ENCODE results near the gene OGN.
"Not testable (repeated sequence)": the region's sequence is repeated elsewhere in the genome, so short reads cannot be mapped to it uniquely, and the experiment has no call there.

OGN gene

GRCh38 chr9:92404042-92404836, at the start of gene OGN:
TSS of gene OGN (minus strand) at chr9:92404578. CDS start at chr9:92403407, 1,171 bp downstream.
- DNase-seq, result peak; percentile 6 to 46

GRCh38 chr9:92446536-92446935, 42.2 kb upstream of the OGN start:
- no peak for DNase-seq

- DNase-seq, result peak; percentile 38 to 83
Measured at GRCh38 chr9:92444841-92445240, 40.5 kb upstream of the OGN start.

- DNase-seq, result no peak
Measured at GRCh38 chr9:92440751-92441046, 36.3 kb upstream of the OGN start.

GRCh38 chr9:92439921-92440750, 35.8 kb upstream of the OGN start:
- no peak for DNase-seq

GRCh38 chr9:92438900-92439526, 34.6 kb upstream of the OGN start:
- DNase-seq, result peak in 1 of 2 experiments; percentile 32

GRCh38 chr9:92435263-92435662, 30.9 kb upstream of the OGN start:
- no peak for DNase-seq

GRCh38 chr9:92432972-92433548, 28.7 kb upstream of the OGN start:
- no peak for DNase-seq

- DNase-seq, result peak; percentile 19 to 63
Measured at GRCh38 chr9:92432350-92432749, 28.0 kb upstream of the OGN start.

- DNase-seq, result peak; percentile 94 to 95
Measured at GRCh38 chr9:92429836-92430235, 25.5 kb upstream of the OGN start.

GRCh38 chr9:92426501-92427145, 22.2 kb upstream of the OGN start:
- peak; percentile 90 to 96 for DNase-seq

GRCh38 chr9:92425474-92425873, 21.1 kb upstream of the OGN start:
- no peak for DNase-seq

- DNase-seq, result no peak
Measured at GRCh38 chr9:92424340-92424739, 20.0 kb upstream of the OGN start, which contains the start of gene OMD. TSS of gene OMD (minus strand) at chr9:92424471. CDS start at chr9:92417558, 6,913 bp downstream.

- DNase-seq, result no peak
Measured at GRCh38 chr9:92423612-92424011, 19.2 kb upstream of the OGN start.

- DNase-seq, result no peak
Measured at GRCh38 chr9:92422611-92423338, 18.4 kb upstream of the OGN start.

- DNase-seq, result no peak
Measured at GRCh38 chr9:92414566-92414965, 10.2 kb upstream of the OGN start.

- not testable (repeated sequence) for DNase-seq
Measured at GRCh38 chr9:92411157-92411556, 6.8 kb upstream of the OGN start.

- no peak for DNase-seq
Measured at GRCh38 chr9:92408747-92409478, 4.5 kb upstream of the OGN start.

- DNase-seq, result no peak
Measured at GRCh38 chr9:92407818-92408217, 3.4 kb upstream of the OGN start.

- DNase-seq, result no peak
Measured at GRCh38 chr9:92406477-92406876, 2.1 kb upstream of the OGN start.

GRCh38 chr9:92405818-92406217, 1.4 kb upstream of the OGN start:
- DNase-seq, result no peak

Measured in NCI-H524 (cell line).